Measurements from ENCODE around the gene SLC16A12. TPM values are rescaled to one million over a fixed set of nuclear protein-coding genes. Genes with fewer than 3 reads are reported as not detected.
A peak's percentile ranks its signal among the peaks of the same experiment; 100 is the strongest.

The SLC16A12 gene
- total RNA-seq, 1 donor from 2014 or later = 3.7 TPM

GRCh38 chr10:89490596-89491335 is 44.6 kb downstream of the SLC16A12 start:
- no peak for DNase-seq (ENCODE audit: low read depth)
- no peak for TF ChIP-seq CTCF (conservative IDR thresholded peaks at IDR 0.05; ENCODE audit: low read depth, low read length)
- H3K4me3 ChIP-seq (ENCODE audit: low read depth, low read length) = no peak overlapping the region

- TF ChIP-seq CTCF (conservative IDR thresholded peaks at IDR 0.05; ENCODE audit: low read depth, low read length) = no peak
Measured at GRCh38 chr10:89482256-89482655, 53.1 kb downstream of the SLC16A12 start.

GRCh38 chr10:89481662-89482061 is 53.7 kb downstream of the SLC16A12 start:
- peak; percentile 90 for DNase-seq (ENCODE audit: low read depth)
- no peak for TF ChIP-seq CTCF (conservative IDR thresholded peaks at IDR 0.05; ENCODE audit: low read depth, low read length)
- no peak overlapping the region for H3K4me3 ChIP-seq (ENCODE audit: low read depth, low read length)

More at GRCh38 chr10:89482256-89482655, 53.1 kb downstream of the SLC16A12 start:
- H3K4me3 ChIP-seq (ENCODE audit: low read depth, low read length) = no peak overlapping the region
- DNase-seq (ENCODE audit: low read depth) = no peak

- H3K4me3 ChIP-seq (ENCODE audit: low read depth, low read length) = no peak overlapping the region
- TF ChIP-seq CTCF (conservative IDR thresholded peaks at IDR 0.05; ENCODE audit: low read depth, low read length) = no peak
- no peak for DNase-seq (ENCODE audit: low read depth)
Measured at GRCh38 chr10:89479771-89480446, 55.5 kb downstream of the SLC16A12 start.

- no peak overlapping the region for H3K4me3 ChIP-seq (ENCODE audit: low read depth, low read length)
- no peak for TF ChIP-seq CTCF (conservative IDR thresholded peaks at IDR 0.05; ENCODE audit: low read depth, low read length)
- no peak for DNase-seq (ENCODE audit: low read depth)
Measured at GRCh38 chr10:89478739-89479654, 56.4 kb downstream of the SLC16A12 start.

GRCh38 chr10:89478085-89478738 is 57.2 kb downstream of the SLC16A12 start:
- TF ChIP-seq CTCF (conservative IDR thresholded peaks at IDR 0.05; ENCODE audit: low read depth, low read length) = peak; percentile 36
- H3K4me3 ChIP-seq (ENCODE audit: low read depth, low read length) = no peak overlapping the region
- DNase-seq (ENCODE audit: low read depth) = peak; percentile 91
